GM20000 (cell line): ENCODE data around the gene ABCB9.
"Not testable (repeated sequence)": the region's sequence is repeated elsewhere in the genome, so short reads cannot be mapped to it uniquely, and the experiment has no call there.

Source experiments
- DNase-seq: peaks from one replicate; pipeline ENCODE4 v3.0.0; 2012; ENCODE audit warnings: low spot score
- CTCF ChIP-seq: IDR thresholded peaks from 2 replicates; pipeline ENCODE4 v1.5.1; 2012; ENCODE audit warnings: mild to moderate bottlenecking, control low read depth; ENCODE audit errors: extremely low read depth, missing control alignments

Gene ABCB9

DNA sequence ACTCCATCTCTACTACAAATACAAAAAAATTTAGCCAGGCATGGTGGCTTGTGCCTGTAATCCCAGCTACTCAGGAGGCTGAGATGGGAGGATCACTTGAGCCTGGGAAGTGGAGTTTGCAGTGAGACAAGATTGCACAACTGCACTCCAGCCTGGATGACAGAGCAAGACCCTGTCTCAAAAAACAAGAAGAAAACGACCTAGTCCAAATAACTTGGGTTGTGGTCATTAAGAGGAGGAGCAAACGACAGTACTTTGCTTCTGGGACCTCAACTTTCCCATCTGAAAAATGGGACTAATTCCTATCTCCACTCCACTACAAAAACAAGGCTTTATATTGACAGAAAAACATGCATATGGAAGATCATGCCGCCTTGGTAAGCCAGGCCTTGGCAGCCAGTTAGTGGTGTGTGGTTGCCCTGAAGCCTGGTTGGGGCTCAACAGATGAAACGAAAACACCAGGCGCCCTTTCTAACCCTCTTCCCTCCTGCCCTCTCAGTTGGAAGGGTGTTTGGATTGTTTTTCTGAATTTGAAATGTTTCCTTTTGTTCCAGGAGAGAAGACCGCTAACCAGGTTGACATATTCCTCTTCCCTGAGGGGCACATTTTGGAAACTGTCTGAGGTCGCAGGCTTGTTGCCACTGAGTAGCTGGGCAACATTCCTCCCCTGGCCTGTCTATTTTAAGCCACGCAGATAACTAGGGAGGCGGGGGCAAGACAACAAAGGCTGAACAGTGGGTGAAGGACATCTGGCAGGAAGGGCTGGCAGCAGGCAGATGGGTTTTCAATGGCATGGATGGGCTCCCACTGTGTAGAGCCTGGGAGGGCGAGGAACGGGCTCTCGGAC is 56.6 kb downstream of the ABCB9 start:
- DNase-seq = no peak

GRCh38 chr12:122908915-122909314 is 57.3 kb downstream of the ABCB9 start:
- TF ChIP-seq CTCF = no peak
- DNase-seq = no peak

More for the DNA sequence above, 56.6 kb downstream of the ABCB9 start:
- TF ChIP-seq CTCF = no peak

DNA sequence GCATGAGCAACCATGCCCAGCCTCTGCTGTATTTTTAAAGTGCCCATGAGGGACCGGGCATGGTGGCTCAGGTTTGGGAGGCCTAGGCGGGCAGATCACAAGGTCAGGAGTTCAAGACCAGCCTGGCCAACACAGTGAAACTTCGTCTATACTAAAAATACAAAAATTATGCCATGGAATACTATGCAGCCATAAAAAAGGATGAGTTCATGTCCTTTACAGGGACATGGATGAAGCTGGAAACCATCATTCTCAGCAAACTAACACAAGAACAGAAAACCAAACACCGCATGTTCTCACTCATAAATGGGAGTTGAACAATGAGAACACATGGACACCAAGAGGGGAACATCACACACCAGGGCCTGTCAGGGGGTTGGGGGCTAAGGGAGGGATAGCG is 61.0 kb downstream of the ABCB9 start:
- not testable (repeated sequence) for DNase-seq

DNA sequence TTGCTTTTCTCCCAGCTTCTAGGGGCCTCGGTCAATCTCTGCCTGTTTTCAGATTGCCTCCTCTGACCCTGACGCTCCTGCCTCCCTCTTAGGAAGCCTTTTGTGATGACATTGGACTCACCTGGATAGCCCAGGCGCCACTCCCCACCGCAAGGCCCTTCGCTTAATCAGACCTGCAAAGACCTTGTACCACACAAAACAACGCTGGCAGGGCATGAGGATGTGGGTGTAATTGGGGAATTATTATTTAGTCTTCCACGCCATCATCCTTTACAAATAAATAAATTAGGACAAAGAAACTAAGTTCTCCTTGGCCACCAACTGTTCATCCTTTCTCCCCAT is 62.6 kb downstream of the ABCB9 start:
- no peak for TF ChIP-seq CTCF
- no peak for DNase-seq

GRCh38 chr12:122902854-122903692 is 63.2 kb downstream of the ABCB9 start:
- no peak for TF ChIP-seq CTCF
- DNase-seq = no peak

GRCh38 chr12:122899887-122900286 is 66.4 kb downstream of the ABCB9 start:
- no peak for TF ChIP-seq CTCF

GRCh38 chr12:122896662-122897061 is 69.6 kb downstream of the ABCB9 start:
- no peak for DNase-seq
- TF ChIP-seq CTCF = no peak

More at GRCh38 chr12:122899887-122900286, 66.4 kb downstream of the ABCB9 start:
- no peak for DNase-seq
